ENCODE results near the gene FAF1.

FAF1 gene

GRCh38 chr1:50422946-50423669 is 537.0 kb downstream of the FAF1 start, which contains the start of gene DMRTA2:
TSS of gene DMRTA2 (minus strand) at chr1:50423443. CDS start at chr1:50421536, 1,907 bp downstream.
- peak within 1 kb of the TSS; percentile 86 for H3K9ac ChIP-seq (ENCODE audit: insufficient read length)
- H3K9me3 ChIP-seq (ENCODE audit: low read depth, low read length), result no peaks in the 10 kb centered on the region
- no peak for DNase-seq (ENCODE audit: low read depth, low spot score)
- H3K36me3 ChIP-seq (ENCODE audit: insufficient read depth, low read length), result no peaks in the 10 kb centered on the region
- peak within 1 kb of the TSS; percentile 87 for H3K4me3 ChIP-seq
- H3K27ac ChIP-seq, result peak within 1 kb of the TSS; percentile 94
- TF ChIP-seq FOXP2 (optimal IDR thresholded peaks at IDR 0.05; ENCODE audit: control extremely low read depth, extremely low read length, insufficient read depth) (no peak), POLR2AphosphoS5 (IDR thresholded peaks at IDR 0.05; ENCODE audit: borderline replicate concordance, low read depth, low read length) (no peak), EZH2 (IDR thresholded peaks at IDR 0.05) (no peak)

DNA sequence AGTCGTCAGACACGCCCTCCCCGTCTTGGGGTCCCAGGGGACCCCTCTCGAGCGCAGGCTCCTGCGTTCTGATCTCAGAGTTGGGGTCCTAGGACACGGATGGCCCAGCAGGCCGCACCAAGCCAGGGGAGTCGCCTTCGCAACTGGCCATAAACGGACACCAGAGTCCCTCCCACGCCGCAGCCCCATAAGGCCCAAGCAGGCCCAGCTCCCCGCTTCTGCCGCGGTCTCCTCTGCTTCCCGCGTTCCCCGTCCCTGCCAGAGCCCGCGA is 537.5 kb downstream of the FAF1 start:
- Histone ChIP-seq H3K9me3 (ENCODE audit: low read depth, low read length) (no peaks in the 10 kb centered on the region), H3K4me3 (no peak overlapping the region), H3K27ac (no peak overlapping the region), H3K36me3 (ENCODE audit: insufficient read depth, low read length) (no peaks in the 10 kb centered on the region), H3K9ac (ENCODE audit: insufficient read length) (no peak overlapping the region)
- TF ChIP-seq POLR2AphosphoS5 (IDR thresholded peaks at IDR 0.05; ENCODE audit: borderline replicate concordance, low read depth, low read length) (no peak), EZH2 (IDR thresholded peaks at IDR 0.05) (no peak), FOXP2 (optimal IDR thresholded peaks at IDR 0.05; ENCODE audit: control extremely low read depth, extremely low read length, insufficient read depth) (no peak)
- DNase-seq (ENCODE audit: low read depth, low spot score), result no peak

DNA sequence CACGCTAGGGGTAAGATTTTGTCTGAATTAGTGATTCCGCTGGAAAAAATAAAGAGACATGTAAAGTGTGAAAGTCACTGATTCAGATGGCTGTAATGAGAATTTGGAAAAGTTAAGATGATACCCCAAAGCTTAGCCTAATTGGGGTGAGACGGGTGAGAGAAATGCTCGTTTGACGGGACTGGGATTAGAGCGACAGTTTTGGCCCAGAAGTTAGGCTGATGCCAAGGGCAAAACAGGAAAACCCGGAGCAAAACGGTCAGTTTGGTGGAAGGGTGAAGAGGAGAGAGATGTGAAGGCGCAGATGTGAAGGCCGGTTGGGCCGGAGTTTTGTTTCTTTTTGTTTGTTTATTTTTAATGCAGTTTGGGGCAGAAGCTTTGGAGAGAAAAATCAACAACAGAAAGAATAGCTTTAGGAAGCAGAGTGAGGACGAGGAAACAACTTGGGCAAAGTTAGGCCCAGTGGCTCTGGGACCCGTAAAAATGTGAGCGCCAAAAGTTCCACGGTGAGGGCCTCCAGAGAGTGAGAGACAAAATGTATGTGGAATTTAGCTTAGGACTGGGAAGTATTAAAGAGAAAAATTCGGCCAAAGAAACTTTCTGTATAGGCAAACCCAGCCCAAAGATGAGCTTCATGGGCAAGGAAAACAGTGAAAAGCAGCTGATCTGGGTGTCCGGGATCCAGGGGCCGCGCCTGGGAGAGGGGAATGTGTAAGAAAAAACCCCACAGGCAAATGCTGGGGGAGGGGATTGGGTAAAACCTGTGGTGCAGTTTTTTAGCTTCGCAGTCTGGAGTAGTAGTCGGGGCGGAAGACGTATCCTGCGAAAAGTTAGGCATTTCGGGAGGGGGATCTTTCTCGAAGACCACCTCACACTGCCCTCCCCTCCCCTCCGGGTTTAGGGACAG is 538.0 kb downstream of the FAF1 start:
- Histone ChIP-seq H3K27ac (peak overlapping the region; percentile 53; the same call in 1 of the 2 replicates), H3K36me3 (ENCODE audit: insufficient read depth, low read length) (no peaks in the 10 kb centered on the region), H3K9me3 (ENCODE audit: low read depth, low read length) (no peaks in the 10 kb centered on the region), H3K9ac (ENCODE audit: insufficient read length) (no peak overlapping the region), H3K4me3 (no peak overlapping the region)
- TF ChIP-seq EZH2 (IDR thresholded peaks at IDR 0.05), result no peak
- TF ChIP-seq POLR2AphosphoS5 (IDR thresholded peaks at IDR 0.05; ENCODE audit: borderline replicate concordance, low read depth, low read length), result no peak
- TF ChIP-seq FOXP2 (optimal IDR thresholded peaks at IDR 0.05; ENCODE audit: control extremely low read depth, extremely low read length, insufficient read depth), result no peak
- no peak for DNase-seq (ENCODE audit: low read depth, low spot score)

DNA sequence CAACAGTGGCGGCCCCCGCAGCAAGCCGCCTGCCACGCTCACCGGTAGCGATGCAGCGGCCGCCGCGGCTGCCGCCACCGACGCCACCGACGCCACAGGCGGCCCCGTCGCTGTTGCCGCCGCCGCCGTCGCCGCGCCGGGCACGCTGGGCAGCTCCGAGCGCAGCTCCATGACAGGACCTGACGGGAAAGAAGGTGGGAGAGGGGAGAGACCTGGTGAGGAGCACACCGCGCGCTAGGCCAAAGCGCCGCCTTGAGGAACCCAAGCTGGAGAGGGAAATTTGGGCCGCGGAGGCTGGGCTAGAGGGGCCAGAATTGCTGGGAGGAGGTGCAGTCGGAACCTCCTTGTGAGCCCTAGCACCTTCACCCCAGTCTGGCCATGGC is 538.7 kb downstream of the FAF1 start:
- DNase-seq (ENCODE audit: low read depth, low spot score), result no peak
- H3K27ac ChIP-seq, result no peak overlapping the region
- H3K9ac ChIP-seq (ENCODE audit: insufficient read length), result no peak overlapping the region
- H3K36me3 ChIP-seq (ENCODE audit: insufficient read depth, low read length), result no peaks in the 10 kb centered on the region
- H3K4me3 ChIP-seq, result no peak overlapping the region
- no peak for TF ChIP-seq POLR2AphosphoS5 (IDR thresholded peaks at IDR 0.05; ENCODE audit: borderline replicate concordance, low read depth, low read length)
- no peak for TF ChIP-seq FOXP2 (optimal IDR thresholded peaks at IDR 0.05; ENCODE audit: control extremely low read depth, extremely low read length, insufficient read depth)
- no peak for TF ChIP-seq EZH2 (IDR thresholded peaks at IDR 0.05)
- H3K9me3 ChIP-seq (ENCODE audit: low read depth, low read length), result no peaks in the 10 kb centered on the region

DNA sequence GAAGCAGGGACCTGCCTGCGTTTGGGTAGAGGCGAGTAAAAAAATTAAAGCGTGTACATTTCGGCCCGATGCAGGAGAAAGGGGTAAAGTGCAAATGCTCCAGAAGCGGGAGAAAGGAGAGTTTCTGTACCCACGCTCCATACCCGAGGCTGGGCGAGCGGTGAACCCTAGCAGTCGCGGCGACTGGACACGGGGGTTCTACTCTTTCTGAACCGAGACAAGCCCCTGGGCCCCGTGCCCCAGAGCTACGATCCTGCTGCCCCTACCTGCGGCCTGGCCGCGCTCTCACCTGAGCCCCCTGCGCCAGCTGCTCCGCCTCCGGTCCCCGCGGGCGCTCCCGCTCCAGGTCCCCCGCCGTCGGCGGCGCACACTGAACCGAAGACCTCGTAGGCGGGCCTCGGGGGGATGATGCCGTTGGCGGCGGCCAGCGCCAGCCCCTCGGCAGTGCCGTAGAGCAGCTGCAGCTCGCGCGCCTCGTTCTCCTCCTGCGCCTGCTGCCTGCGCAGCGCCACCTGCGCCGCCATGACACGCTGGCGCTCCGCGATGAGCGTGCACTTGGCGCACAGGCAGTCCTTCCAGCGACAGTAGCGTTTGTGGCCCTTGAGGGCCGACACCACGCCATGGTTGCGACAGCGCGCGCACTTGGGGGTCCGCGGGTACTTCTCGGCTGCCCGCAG is 539.2 kb downstream of the FAF1 start:
- H3K4me3 ChIP-seq, result no peak overlapping the region
- DNase-seq (ENCODE audit: low read depth, low spot score), result no peak

DNA sequence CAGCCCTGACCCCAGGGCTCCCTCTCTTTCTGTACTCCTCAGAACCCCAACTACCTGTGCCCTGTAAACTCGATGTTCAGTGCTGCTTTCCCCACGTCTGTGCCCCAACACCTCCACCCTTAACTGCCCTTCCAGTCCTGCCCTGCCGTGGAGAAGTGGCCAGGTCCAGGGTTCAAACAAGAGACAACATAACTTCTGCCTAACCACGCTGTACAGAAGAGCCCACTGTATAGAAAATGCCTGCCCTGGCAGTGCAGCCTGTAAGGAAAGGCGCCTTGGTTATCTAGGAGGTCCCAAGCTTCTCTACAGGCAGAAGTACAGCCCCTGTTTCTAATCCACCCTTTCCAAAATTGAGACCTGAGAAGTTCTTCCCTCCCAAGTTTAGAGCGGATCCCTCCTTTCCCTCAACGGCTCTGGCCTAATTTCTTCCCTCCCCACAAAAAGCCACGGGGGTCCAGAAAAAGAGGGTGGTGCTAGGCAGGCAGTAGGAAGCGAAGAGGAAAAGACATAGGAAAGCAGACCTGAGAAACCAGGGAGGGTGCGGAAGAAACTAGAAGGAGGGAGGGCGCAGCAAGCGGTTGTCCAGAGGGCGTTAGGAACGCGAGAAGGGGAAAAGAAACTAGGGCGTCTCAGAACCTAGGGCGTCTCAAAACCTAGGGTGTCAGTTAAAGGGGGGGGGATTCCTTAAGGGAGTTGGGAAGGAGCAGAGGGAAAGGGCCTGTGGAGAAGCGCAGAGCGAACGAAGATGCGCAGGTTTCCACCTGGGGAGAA is 540.0 kb downstream of the FAF1 start:
- H3K9me3 ChIP-seq (ENCODE audit: low read depth, low read length), result no peaks in the 10 kb centered on the region
- TF ChIP-seq EZH2 (IDR thresholded peaks at IDR 0.05), result no peak
- TF ChIP-seq POLR2AphosphoS5 (IDR thresholded peaks at IDR 0.05; ENCODE audit: borderline replicate concordance, low read depth, low read length), result no peak
- TF ChIP-seq FOXP2 (optimal IDR thresholded peaks at IDR 0.05; ENCODE audit: control extremely low read depth, extremely low read length, insufficient read depth), result no peak
- no peak overlapping the region for H3K27ac ChIP-seq
- DNase-seq (ENCODE audit: low read depth, low spot score), result no peak
- no peak overlapping the region for H3K4me3 ChIP-seq
- H3K36me3 ChIP-seq (ENCODE audit: insufficient read depth, low read length), result no peaks in the 10 kb centered on the region
- H3K9ac ChIP-seq (ENCODE audit: insufficient read length), result no peak overlapping the region

More for the DNA sequence above, 539.2 kb downstream of the FAF1 start:
- Histone ChIP-seq H3K9ac (ENCODE audit: insufficient read length) (no peak overlapping the region), H3K9me3 (ENCODE audit: low read depth, low read length) (no peaks in the 10 kb centered on the region), H3K36me3 (ENCODE audit: insufficient read depth, low read length) (no peaks in the 10 kb centered on the region), H3K27ac (no peak overlapping the region)
- TF ChIP-seq POLR2AphosphoS5 (IDR thresholded peaks at IDR 0.05; ENCODE audit: borderline replicate concordance, low read depth, low read length) (no peak), EZH2 (IDR thresholded peaks at IDR 0.05) (no peak), FOXP2 (optimal IDR thresholded peaks at IDR 0.05; ENCODE audit: control extremely low read depth, extremely low read length, insufficient read depth) (no peak)

GRCh38 chr1:50419192-50419906 is 540.7 kb downstream of the FAF1 start:
- Histone ChIP-seq H3K36me3 (ENCODE audit: insufficient read depth, low read length) (no peaks in the 10 kb centered on the region), H3K4me3 (no peak overlapping the region), H3K9ac (ENCODE audit: insufficient read length) (no peak overlapping the region), H3K27ac (no peak overlapping the region), H3K9me3 (ENCODE audit: low read depth, low read length) (no peaks in the 10 kb centered on the region)
- no peak for DNase-seq (ENCODE audit: low read depth, low spot score)
- TF ChIP-seq FOXP2 (optimal IDR thresholded peaks at IDR 0.05; ENCODE audit: control extremely low read depth, extremely low read length, insufficient read depth) (no peak), EZH2 (IDR thresholded peaks at IDR 0.05) (no peak), POLR2AphosphoS5 (IDR thresholded peaks at IDR 0.05; ENCODE audit: borderline replicate concordance, low read depth, low read length) (no peak)

All from SK-N-MC (cell line).